ENCODE measurements around the gene SOD1.

Gene SOD1

GRCh38 chr21:31678478-31678877 is 19.0 kb downstream of the SOD1 start:
- in situ Hi-C loops (cut with HindIII; ENCODE audit: low sequenced_read_pairs) = no loop called here

DNA sequence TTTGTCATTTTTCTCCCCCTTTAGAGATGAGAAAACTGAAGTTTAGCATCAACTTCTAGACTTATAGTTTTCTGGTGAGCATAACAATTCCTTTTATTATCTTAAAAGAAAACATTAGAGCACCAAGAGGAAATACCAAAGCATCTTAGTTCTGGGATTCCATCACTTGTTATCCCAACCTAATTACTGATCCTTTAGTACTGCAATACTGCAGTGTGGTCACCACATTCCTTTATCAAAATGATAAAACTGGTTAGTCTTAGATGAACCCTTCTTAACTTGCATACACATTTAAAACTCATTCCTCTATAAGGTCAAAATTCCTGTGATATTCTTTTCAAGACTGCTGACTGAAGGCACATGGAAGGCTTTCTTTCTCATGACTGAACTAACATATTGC is 23.1 kb downstream of the SOD1 start:
- in situ Hi-C loops (cut with HindIII; ENCODE audit: low sequenced_read_pairs) = no loop called here

GRCh38 chr21:31683029-31683428 is 23.5 kb downstream of the SOD1 start:
- in situ Hi-C loops (cut with HindIII; ENCODE audit: low sequenced_read_pairs) = no loop called here

DNA sequence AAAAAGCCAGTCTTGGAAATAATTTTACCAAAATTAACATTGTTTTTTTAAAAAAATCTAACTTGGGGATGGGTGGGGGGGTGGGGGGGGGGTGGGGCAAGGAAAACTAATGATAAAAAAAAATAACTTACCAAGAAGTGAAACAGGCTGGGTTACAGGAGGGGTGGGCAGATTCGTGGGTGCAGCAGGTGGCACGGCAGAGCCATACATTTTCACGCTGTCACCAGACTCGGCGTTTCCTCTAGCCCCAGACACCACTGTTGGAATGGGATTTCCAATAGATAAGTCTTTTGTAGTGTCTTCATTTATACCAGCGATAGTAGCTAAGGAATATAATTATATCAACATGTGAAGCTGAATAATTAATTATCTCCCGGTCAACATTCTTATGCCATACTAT is 25.4 kb downstream of the SOD1 start:
- in situ Hi-C loops (cut with HindIII; ENCODE audit: low sequenced_read_pairs) = no loop called here

- in situ Hi-C loops (cut with HindIII; ENCODE audit: low sequenced_read_pairs) = no loop called here
Measured at GRCh38 chr21:31686272-31686915, 26.9 kb downstream of the SOD1 start.

DNA sequence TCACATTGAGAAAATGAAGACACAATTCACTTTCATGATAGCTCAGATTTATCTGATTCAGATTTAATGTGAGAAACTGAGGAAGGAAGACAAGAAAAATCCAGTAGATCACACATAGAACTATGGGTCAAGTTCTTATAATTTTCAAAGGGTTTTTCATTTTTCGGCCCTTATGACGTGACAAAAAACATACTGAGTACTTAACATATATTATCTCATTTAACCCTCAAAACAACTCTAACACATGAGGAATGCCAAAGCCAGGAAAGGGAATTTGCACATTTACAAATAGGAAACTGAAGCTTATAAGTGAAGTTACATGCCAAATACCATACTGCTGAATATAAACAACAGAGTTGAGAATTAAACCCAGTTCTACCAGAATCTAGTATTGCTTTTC is 27.6 kb downstream of the SOD1 start:
- in situ Hi-C loops (cut with HindIII; ENCODE audit: low sequenced_read_pairs) = no loop called here

DNA sequence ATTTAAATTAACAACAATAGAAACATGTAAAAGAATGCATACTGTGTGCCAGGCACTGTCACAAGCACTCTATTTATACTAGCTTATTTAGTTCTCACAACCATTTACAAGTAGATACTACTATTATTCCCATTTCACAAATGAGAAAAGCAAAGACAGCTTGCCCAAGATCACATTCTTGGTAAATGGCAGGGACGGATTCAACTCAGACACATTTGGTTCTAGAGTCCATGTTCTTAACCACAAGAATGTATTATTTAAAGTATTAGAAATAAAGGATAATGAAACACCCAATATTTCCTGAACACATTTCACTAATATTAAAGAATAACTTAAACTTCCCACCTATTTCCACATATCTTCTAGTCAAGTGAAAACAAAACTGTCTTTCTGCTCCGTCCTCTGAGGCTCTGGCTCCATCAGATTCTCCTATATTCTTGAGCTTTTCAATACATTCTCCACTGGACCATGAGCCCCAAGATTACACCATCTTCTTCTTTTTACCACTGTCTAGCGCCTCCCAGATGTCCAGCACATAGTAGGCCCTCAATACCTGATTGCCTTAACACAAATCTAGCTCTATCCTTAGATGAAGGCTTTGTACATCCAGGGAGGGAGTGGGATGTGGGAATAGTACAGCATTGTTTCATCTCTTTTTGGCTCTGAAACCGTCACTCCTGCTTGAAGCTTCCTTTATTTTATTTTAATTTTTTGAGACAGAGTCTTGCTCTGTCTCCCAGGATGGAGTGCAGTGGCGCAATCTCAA is 29.3 kb downstream of the SOD1 start:
- in situ Hi-C loops (cut with HindIII; ENCODE audit: low sequenced_read_pairs) = no loop called here

- in situ Hi-C loops (cut with HindIII; ENCODE audit: low sequenced_read_pairs) = no loop called here
Measured at GRCh38 chr21:31693222-31693621, 33.7 kb downstream of the SOD1 start.

DNA sequence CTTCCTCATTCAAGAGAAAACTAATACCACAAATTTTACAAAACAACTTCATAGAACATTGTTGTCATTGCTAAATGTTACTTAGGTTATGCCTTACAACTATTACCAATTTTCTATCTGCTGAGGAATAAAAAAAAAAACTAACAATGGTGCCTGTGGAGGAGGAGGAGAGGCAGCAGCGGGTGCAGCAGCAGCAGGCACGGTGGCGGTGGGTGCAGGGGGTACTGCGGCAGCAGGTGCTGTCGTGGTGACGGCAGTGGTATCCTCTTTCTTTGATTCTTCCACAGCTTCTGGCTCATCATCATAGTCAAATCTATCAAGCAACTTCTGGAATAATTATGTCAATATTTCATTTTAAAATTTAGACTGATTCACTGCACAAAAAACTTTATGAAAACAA is 36.9 kb downstream of the SOD1 start:
- in situ Hi-C loops (cut with HindIII; ENCODE audit: low sequenced_read_pairs) = no loop called here

DNA sequence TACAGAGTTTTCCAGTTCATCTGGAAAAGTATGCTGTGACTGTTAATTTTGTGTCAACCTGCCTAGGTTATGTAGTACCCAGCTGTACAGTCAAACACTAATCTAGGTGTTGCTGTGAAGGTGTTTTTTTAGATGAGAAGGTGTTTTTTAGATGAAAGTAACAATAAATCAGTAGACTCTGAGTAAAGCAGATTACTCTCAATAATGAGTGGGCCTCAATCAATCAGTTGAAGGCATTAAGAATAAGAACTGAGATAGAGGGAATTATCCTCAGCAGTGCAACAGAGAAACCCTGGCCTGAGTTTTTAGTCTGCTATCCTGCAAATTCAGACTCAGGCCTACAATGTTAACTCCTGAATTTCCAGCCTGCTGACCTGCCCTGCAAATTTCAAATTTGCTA is 39.0 kb downstream of the SOD1 start:
- in situ Hi-C loops (cut with HindIII; ENCODE audit: low sequenced_read_pairs) = no loop called here

DNA sequence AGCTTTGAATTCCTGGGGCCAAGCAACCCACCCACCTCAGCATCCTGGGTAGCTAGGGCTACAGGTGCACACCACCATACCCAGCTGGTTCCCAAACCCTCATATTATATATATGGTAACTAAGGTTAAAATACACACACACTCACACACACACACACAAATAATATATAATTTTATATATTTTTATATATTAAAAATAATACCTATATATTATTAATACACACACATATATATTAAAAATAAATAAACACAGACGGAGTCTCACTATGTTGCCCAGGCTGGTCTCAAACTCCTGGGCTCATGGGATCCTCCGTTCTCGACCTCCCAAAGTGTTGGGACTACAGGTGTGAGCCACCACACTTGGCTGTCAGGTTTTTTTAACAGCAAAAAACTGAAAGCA is 40.5 kb downstream of the SOD1 start:
- in situ Hi-C loops (cut with HindIII; ENCODE audit: low sequenced_read_pairs) = no loop called here

DNA sequence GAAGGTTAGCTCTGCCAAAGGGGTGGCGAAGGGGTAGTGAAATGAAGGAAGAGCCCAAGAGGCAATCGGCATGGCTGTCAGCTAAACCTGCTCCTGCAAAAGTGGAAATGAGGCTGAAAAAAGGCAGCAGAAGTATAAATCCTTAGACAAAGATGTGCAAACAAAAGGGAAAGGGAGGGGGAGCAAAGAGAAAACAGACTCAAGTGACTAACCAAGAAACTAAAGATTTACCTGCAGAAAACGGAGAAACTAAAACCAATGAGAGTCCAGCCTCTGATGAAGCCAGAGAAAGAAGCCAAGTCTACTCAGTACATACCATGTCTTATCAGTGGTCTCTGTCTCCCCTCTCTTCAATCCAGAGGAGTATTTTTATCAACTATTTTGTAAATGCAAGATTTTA is 47.1 kb downstream of the SOD1 start:
- in situ Hi-C loops (cut with HindIII; ENCODE audit: low sequenced_read_pairs) = no loop called here

DNA sequence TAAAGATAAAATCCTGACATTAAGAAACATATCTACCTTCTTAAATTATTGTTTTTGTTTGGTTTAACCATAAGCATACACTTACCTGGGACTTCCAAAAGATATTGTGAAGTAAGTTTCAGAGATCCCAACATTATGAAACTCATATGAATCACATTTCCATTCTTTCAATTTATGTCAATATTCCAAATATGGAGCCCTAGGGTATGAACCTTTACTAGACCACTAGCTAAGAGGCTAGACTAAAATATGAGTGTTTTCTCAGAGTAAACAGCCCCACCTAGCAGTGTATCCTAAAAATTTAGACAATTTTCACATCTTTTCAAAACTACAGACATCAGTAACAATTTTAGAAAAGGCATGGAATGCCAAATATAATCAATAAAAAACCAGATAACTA is 48.0 kb downstream of the SOD1 start:
- in situ Hi-C loops (cut with HindIII; ENCODE audit: low sequenced_read_pairs) = no loop called here

GRCh38 chr21:31708541-31708940 is 49.0 kb downstream of the SOD1 start:
- in situ Hi-C loops (cut with HindIII; ENCODE audit: low sequenced_read_pairs) = no loop called here

- in situ Hi-C loops (cut with HindIII; ENCODE audit: low sequenced_read_pairs) = no loop called here
Measured at GRCh38 chr21:31710586-31710985, 51.1 kb downstream of the SOD1 start.

DNA sequence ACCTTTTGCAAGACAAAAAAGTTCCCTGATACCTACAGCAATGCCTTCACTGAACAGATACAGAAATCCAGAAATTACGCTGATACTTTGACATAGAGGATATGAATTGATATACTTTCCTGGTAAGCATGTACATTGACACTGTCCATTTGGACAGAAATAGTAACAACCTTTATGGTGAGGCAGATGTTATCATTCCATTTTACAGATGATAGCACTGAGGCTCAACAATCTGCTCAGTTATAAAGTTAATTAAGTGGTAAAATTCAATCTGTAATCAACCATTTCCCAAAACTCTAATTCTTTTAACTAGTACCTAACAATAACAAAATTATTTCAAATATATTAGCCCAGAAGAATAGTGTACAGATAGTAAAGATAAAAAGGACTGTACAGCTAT is 51.8 kb downstream of the SOD1 start:
- in situ Hi-C loops (cut with HindIII; ENCODE audit: low sequenced_read_pairs) = no loop called here

DNA sequence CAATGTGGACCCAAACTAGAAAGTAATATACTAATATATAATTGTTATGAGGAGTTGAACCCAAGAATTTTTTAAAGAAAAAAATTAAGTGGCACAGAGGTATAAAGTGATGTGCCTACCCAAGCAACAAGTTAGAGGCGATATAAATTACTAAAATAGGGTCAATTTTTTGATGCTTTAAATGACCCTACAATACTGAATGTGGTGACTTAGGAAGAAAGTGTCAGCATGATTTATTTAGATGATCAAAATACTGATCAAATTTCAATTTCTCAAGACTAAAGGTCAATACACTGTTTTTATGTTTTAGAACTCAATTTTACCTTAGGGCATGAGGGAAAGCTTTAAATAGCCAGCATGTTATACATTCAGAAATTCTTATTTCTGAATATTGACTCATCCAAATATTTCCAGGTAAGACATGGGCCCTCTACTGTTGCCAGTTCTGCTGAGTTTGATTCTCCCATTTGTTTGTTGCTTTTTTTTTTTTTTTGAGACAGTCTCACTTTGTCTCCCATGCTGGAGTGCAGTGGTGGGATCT is 52.3 kb downstream of the SOD1 start:
- in situ Hi-C loops (cut with HindIII; ENCODE audit: low sequenced_read_pairs) = no loop called here

- in situ Hi-C loops (cut with HindIII; ENCODE audit: low sequenced_read_pairs) = no loop called here
Measured at GRCh38 chr21:31713115-31713514, 53.6 kb downstream of the SOD1 start.

DNA sequence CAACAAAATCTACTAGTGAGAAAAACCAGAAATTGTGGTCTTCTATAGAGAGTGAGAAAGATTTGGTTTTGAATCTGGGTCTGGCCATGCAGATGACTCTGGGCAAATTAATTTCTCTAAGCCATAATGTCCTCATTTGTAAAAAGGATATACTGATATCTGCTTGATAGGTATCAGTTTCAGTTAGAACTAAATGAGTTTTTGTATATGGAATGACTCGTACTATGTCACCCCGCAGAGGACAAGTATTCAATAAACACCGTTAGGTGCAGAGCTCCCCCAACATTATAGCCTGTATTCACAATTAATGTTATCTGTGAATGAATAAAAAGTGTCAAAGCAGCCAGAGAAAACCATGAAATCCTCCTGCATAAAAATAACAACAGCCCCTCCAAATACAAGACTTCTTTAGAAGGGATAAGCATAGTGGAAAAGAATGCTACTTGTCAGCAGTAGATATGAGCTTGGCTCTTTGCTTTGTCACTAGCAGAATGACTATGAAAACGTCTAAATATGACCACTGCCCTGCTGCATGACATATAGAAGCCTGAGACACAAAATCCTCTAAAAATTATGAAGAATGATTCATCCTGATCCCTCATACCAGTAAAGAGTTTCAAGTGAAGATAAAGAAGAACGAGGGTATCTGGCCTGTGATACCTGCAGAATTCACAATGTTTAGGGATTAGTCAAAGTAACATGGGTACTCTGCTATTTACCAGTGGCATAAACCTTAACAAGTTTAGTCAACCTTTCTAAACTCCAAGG is 54.7 kb downstream of the SOD1 start:
- in situ Hi-C loops (cut with HindIII; ENCODE audit: low sequenced_read_pairs) = no loop called here

DNA sequence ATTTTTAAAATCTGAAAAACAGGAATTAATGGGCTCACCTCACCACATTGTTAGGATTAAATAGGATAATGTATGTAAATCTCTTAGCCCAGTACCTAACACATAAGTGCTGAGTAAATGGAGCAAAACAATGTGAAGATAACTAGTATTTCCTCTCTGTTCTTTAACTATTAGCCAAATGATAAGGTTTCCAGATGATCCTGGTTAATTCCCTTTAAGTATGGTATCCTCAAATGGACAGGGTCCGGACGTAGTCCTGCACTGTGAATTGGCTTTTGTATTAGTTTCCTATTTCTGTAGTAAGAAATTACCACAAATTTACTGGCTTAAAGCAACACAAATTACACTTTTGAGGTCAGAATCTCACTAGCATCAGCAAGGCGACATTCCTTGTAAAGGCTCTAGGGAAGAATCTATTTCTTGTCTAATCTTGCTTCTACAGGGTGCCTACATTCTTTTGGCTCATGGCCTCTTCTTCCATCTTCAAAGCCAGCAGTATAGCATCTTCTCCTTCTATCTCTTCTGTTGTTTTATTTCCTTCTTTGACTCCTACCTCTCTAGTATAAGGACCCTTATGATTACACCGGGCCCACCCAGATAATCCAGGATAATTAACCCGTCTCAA is 55.4 kb downstream of the SOD1 start:
- in situ Hi-C loops (cut with HindIII; ENCODE audit: low sequenced_read_pairs) = no loop called here

GRCh38 chr21:31716106-31716505 is 56.6 kb downstream of the SOD1 start:
- in situ Hi-C loops (cut with HindIII; ENCODE audit: low sequenced_read_pairs) = no loop called here
